ENCODE data around the gene HK1.

The HK1 gene

GRCh38 chr10:69409968-69410367 lies 131.7 kb downstream of the HK1 start:
- H3K9ac ChIP-seq (ENCODE audit: low read depth, low read length): no peak overlapping the region
- no peaks in the 10 kb centered on the region for H3K27me3 ChIP-seq (ENCODE audit: control insufficient read depth, insufficient read depth, low read length)
- H3K4me3 ChIP-seq (ENCODE audit: low read length): no peak overlapping the region
- H3K4me2 ChIP-seq (ENCODE audit: low read length): no peak overlapping the region
- H3K4me1 ChIP-seq (ENCODE audit: control insufficient read depth, insufficient read depth, low read length): peaks cover 18% of the 10 kb centered on the region
- no peaks in the 10 kb centered on the region for H3K36me3 ChIP-seq (ENCODE audit: insufficient read depth, low read length)
- no peaks in the 10 kb centered on the region for H3K9me3 ChIP-seq (replicated peaks; ENCODE audit: low read length)

GRCh38 chr10:69410487-69410886 lies 132.2 kb downstream of the HK1 start:
- H3K4me3 ChIP-seq (ENCODE audit: low read length): no peak overlapping the region
- peaks cover 5% of the 10 kb centered on the region for H3K27me3 ChIP-seq (ENCODE audit: control insufficient read depth, insufficient read depth, low read length)
- peaks cover 17% of the 10 kb centered on the region for H3K4me1 ChIP-seq (ENCODE audit: control insufficient read depth, insufficient read depth, low read length)
- H3K4me2 ChIP-seq (ENCODE audit: low read length): no peak overlapping the region
- no peak overlapping the region for H3K9ac ChIP-seq (ENCODE audit: low read depth, low read length)
- no peaks in the 10 kb centered on the region for H3K36me3 ChIP-seq (ENCODE audit: insufficient read depth, low read length)
- H3K9me3 ChIP-seq (replicated peaks; ENCODE audit: low read length): no peaks in the 10 kb centered on the region

GRCh38 chr10:69411476-69411875 lies 133.2 kb downstream of the HK1 start:
- Histone ChIP-seq H3K36me3 (ENCODE audit: insufficient read depth, low read length) (no peaks in the 10 kb centered on the region), H3K27me3 (ENCODE audit: control insufficient read depth, insufficient read depth, low read length) (peaks cover 15% of the 10 kb centered on the region), H3K4me3 (ENCODE audit: low read length) (no peak overlapping the region), H3K9me3 (replicated peaks; ENCODE audit: low read length) (no peaks in the 10 kb centered on the region), H3K4me1 (ENCODE audit: control insufficient read depth, insufficient read depth, low read length) (peaks cover 14% of the 10 kb centered on the region), H3K4me2 (ENCODE audit: low read length) (no peak overlapping the region), H3K9ac (ENCODE audit: low read depth, low read length) (no peak overlapping the region)

DNA sequence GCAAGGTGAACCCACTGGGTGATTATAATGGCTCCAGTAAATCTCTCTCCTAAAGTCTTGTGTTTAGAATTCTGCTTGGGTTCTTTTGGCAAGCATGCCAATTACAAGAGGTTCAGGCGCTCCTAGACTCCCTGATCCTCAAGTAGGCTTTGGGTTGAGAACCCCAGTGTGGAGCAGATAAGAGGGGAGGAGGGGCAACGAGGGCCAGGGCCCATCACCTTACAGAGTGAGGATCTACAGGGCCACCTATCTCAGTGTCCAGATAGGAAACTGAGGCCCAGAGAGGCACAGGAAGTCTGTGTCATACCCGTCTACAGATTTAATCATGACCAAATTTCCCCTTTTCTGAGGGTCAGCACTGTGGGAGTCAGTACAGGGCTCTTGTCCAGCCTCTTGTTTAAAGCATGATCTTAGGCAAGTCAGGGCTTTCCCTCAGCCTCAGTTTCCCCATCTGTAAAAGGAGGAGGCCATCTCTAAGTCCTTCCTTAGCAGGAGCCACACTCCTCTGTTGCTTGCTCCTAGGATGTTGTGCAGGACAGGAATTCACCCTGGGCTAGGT lies 134.0 kb downstream of the HK1 start:
- Histone ChIP-seq H3K4me3 (ENCODE audit: low read length) (no peak overlapping the region), H3K27me3 (ENCODE audit: control insufficient read depth, insufficient read depth, low read length) (peaks cover 23% of the 10 kb centered on the region), H3K4me1 (ENCODE audit: control insufficient read depth, insufficient read depth, low read length) (peaks cover 14% of the 10 kb centered on the region), H3K9ac (ENCODE audit: low read depth, low read length) (no peak overlapping the region), H3K9me3 (replicated peaks; ENCODE audit: low read length) (no peaks in the 10 kb centered on the region), H3K36me3 (ENCODE audit: insufficient read depth, low read length) (no peaks in the 10 kb centered on the region), H3K4me2 (ENCODE audit: low read length) (no peak overlapping the region)

DNA sequence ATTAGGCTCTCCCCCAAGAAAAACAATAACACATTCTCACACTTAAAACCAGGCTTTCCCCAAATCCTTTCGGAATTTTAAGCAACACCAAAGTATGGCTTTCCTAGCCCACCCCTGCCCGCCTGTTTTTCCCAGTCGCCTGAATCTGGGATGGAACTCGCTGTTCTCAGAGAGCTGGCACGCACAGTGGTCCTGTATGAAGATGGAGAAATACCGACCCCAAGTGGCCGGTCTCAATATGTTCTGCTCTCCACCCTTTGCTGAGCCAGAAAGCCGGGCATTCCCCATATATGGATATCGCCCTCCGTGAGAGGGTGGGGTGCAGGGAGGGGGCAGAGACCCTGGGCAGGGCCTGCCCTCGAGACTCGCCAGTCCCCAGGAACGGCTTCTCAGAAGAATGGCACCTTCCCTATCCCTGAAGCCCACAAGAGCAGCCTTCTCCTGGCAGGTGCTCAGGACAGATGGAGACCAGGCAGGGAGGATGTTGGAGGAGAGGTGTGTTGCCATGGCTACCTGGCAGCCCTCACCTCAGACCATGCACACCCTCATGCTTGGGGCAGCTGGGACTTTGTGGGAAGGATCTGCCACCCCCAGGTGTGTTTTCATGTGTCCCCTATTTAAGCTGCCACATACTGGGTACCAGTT lies 135.0 kb downstream of the HK1 start:
- no peak overlapping the region for H3K4me3 ChIP-seq (ENCODE audit: low read length)
- peaks cover 27% of the 10 kb centered on the region for H3K27me3 ChIP-seq (ENCODE audit: control insufficient read depth, insufficient read depth, low read length)
- H3K4me2 ChIP-seq (ENCODE audit: low read length): peak overlapping the region; percentile 54
- H3K9ac ChIP-seq (ENCODE audit: low read depth, low read length): no peak overlapping the region
- peaks cover 8% of the 10 kb centered on the region for H3K4me1 ChIP-seq (ENCODE audit: control insufficient read depth, insufficient read depth, low read length)
- H3K36me3 ChIP-seq (ENCODE audit: insufficient read depth, low read length): no peaks in the 10 kb centered on the region
- no peaks in the 10 kb centered on the region for H3K9me3 ChIP-seq (replicated peaks; ENCODE audit: low read length)

DNA sequence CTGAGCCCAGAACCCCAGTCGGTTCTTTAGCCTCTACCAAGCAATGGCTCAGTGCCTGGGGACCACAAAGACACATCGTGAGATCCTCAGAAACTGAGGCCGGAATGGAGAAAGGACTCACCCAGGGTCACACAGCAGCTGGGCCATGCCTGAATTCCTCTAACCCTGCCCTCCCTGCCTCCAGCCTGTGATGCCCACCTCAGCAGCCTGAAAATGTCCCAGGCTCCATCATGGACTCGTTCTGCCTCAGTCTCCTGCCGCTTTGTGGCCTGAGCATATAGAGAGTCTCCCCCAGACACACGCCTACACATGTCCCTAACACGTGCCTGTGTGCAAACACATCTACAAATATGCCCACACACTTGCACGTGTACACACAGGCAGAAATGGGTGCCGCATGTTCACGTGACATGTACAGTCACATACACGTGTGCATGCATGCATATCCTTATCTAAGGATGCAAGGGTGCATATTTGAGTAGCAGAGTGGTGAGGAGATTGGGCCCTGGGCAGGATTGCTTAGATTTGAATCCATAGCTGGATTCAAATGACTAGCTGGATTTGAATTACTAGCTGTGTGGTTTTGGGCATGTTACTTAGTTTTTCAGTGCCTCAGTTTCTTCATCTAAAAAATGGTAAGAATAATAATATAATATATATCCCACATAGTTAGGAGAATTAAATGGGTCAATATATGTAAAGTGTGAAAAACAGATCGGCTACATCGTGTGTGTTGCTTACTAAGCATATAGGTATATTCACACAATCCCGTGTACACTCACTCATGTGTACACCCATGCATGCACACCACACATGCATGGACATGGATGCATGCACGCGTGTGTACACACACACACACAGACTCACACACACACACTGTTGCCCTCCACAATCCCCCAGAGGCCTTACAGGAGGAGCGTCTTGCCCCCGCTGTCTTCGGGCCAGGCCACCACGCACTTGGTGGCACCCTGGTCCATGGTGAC lies 136.0 kb downstream of the HK1 start:
- Histone ChIP-seq H3K27me3 (ENCODE audit: control insufficient read depth, insufficient read depth, low read length) (peaks cover 27% of the 10 kb centered on the region), H3K9me3 (replicated peaks; ENCODE audit: low read length) (no peaks in the 10 kb centered on the region), H3K36me3 (ENCODE audit: insufficient read depth, low read length) (no peaks in the 10 kb centered on the region), H3K4me2 (ENCODE audit: low read length) (no peak overlapping the region), H3K4me3 (ENCODE audit: low read length) (no peak overlapping the region), H3K4me1 (ENCODE audit: control insufficient read depth, insufficient read depth, low read length) (peaks cover 2% of the 10 kb centered on the region), H3K9ac (ENCODE audit: low read depth, low read length) (no peak overlapping the region)

DNA sequence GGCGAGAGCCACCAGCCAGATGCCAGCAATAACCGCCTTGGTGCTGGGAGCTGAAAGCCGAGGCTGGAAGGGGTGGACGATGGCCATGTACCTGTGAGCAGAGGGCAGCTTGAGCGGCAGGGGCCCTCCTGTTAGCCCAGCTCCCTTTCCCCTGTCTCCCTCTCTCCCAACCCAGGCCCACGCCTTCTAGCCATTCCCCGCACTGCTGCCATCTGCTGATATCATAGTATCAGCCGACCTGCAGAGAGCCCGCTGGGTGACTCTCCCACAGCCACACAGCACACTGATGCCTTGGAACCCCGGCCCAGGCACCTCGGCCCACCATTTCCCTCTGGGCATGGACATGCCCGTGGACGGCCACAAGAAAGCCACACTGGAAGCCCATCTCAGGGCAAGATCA lies 136.8 kb downstream of the HK1 start:
- Histone ChIP-seq H3K27me3 (ENCODE audit: control insufficient read depth, insufficient read depth, low read length) (peaks cover 27% of the 10 kb centered on the region), H3K4me2 (ENCODE audit: low read length) (no peak overlapping the region), H3K4me1 (ENCODE audit: control insufficient read depth, insufficient read depth, low read length) (peaks cover 2% of the 10 kb centered on the region), H3K9ac (ENCODE audit: low read depth, low read length) (no peak overlapping the region), H3K9me3 (replicated peaks; ENCODE audit: low read length) (no peaks in the 10 kb centered on the region), H3K36me3 (ENCODE audit: insufficient read depth, low read length) (no peaks in the 10 kb centered on the region), H3K4me3 (ENCODE audit: low read length) (no peak overlapping the region)

GRCh38 chr10:69415951-69416350 lies 137.7 kb downstream of the HK1 start:
- no peaks in the 10 kb centered on the region for H3K36me3 ChIP-seq (ENCODE audit: insufficient read depth, low read length)
- peaks cover 27% of the 10 kb centered on the region for H3K27me3 ChIP-seq (ENCODE audit: control insufficient read depth, insufficient read depth, low read length)
- H3K4me3 ChIP-seq (ENCODE audit: low read length): no peak overlapping the region
- no peak overlapping the region for H3K4me2 ChIP-seq (ENCODE audit: low read length)
- H3K4me1 ChIP-seq (ENCODE audit: control insufficient read depth, insufficient read depth, low read length): peaks cover 2% of the 10 kb centered on the region
- no peaks in the 10 kb centered on the region for H3K9me3 ChIP-seq (replicated peaks; ENCODE audit: low read length)
- H3K9ac ChIP-seq (ENCODE audit: low read depth, low read length): no peak overlapping the region

- Histone ChIP-seq H3K9me3 (replicated peaks; ENCODE audit: low read length) (no peaks in the 10 kb centered on the region), H3K4me3 (ENCODE audit: low read length) (no peak within 1 kb of the TSS), H3K27me3 (ENCODE audit: control insufficient read depth, insufficient read depth, low read length) (peaks cover 27% of the 10 kb centered on the region), H3K36me3 (ENCODE audit: insufficient read depth, low read length) (no peaks in the 10 kb centered on the region), H3K4me1 (ENCODE audit: control insufficient read depth, insufficient read depth, low read length) (peaks cover 2% of the 10 kb centered on the region), H3K9ac (ENCODE audit: low read depth, low read length) (no peak within 1 kb of the TSS), H3K4me2 (ENCODE audit: low read length) (no peak within 1 kb of the TSS)
Observed at GRCh38 chr10:69416695-69417094, 138.4 kb downstream of the HK1 start, which contains the start of gene TACR2. TSS of gene TACR2 (minus strand) at chr10:69416918. CDS start at chr10:69416323, 595 bp downstream.

DNA sequence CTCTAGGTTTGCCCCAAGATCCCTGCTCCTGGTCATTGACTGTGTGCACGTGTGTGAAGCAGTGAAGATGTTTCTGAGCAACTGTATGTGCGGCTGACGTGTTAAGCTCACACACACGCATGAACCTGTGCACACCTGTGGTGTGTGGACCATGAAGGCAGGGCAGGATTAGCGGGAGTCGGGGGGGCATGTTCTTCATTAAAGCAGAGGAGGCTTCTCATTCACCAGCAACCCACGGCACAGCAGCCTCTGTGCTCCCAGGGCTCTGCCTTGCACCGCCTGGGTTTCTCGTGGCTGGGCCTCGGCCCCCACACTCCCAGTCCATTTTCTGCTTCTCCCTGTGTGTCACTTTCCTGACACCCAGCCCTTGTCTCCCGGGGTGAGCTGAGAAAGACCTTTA lies 139.2 kb downstream of the HK1 start:
- H3K4me3 ChIP-seq (ENCODE audit: low read length): no peak overlapping the region
- no peak overlapping the region for H3K9ac ChIP-seq (ENCODE audit: low read depth, low read length)
- H3K9me3 ChIP-seq (replicated peaks; ENCODE audit: low read length): no peaks in the 10 kb centered on the region
- H3K4me1 ChIP-seq (ENCODE audit: control insufficient read depth, insufficient read depth, low read length): peaks cover 2% of the 10 kb centered on the region
- no peaks in the 10 kb centered on the region for H3K36me3 ChIP-seq (ENCODE audit: insufficient read depth, low read length)
- no peak overlapping the region for H3K4me2 ChIP-seq (ENCODE audit: low read length)
- H3K27me3 ChIP-seq (ENCODE audit: control insufficient read depth, insufficient read depth, low read length): peaks cover 33% of the 10 kb centered on the region

DNA sequence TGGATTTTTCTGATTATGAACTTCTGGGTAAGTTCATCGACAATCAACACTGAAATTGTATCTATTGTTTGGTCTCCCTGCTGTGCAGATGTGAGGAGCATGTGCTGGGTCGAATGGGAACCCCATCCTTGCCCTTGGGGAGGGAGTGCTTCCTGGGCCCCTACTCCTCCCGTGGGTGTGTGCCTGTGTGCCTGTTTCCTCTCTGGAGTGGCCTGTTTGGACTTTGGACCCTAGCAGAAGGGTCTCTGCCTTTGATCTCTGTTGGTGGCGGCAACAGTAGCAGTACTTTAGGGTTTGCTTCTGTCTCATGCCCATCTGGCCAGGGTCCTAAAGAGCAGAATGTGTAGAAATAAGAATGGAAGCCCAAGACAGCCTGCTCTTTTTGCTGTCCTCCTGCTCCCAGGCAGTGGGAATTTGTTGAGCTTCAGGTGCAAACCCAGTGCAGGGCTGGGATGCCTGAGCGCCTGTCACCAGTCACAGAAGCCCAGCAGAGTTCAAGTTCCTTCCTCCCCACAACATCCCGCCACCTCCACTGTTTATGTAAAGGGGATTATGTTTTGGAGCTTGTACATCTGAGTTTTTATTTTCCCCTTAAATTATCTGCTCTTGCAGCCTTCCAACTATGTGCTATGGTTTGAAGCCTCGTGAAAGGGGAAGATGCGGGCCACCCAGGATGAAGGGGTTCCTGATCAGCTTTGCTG lies 139.9 kb downstream of the HK1 start:
- no peaks in the 10 kb centered on the region for H3K36me3 ChIP-seq (ENCODE audit: insufficient read depth, low read length)
- H3K4me3 ChIP-seq (ENCODE audit: low read length): no peak overlapping the region
- no peak overlapping the region for H3K4me2 ChIP-seq (ENCODE audit: low read length)
- no peaks in the 10 kb centered on the region for H3K9me3 ChIP-seq (replicated peaks; ENCODE audit: low read length)
- no peak overlapping the region for H3K9ac ChIP-seq (ENCODE audit: low read depth, low read length)
- H3K4me1 ChIP-seq (ENCODE audit: control insufficient read depth, insufficient read depth, low read length): no peaks in the 10 kb centered on the region
- peaks cover 36% of the 10 kb centered on the region for H3K27me3 ChIP-seq (ENCODE audit: control insufficient read depth, insufficient read depth, low read length)
